ENCODE results near the gene RAD21L1. TPM values are rescaled to one million over a fixed set of nuclear protein-coding genes. Genes with fewer than 3 reads are reported as not detected.

Gene RAD21L1
- total RNA-seq, 4 donors from 2014 or later = 0.39 TPM; not detected in 3

- Histone ChIP-seq H3K27me3 (no peaks in the 10 kb centered on the region), H3K4me1 (peaks cover 0 to 15% (median 0%) of the 10 kb centered on the region in 4 donors), H3K27ac (no peak overlapping the region), H3K9me3 (no peaks in the 10 kb centered on the region), H3K4me3 (no peak overlapping the region), H3K36me3 (no peaks in the 10 kb centered on the region)
- 52 to 72% methylated on average over 5 of the region's 5 CpGs for WGBS, 2 donors
- DNase-seq (ENCODE audit: low spot score in 2 of 2) = no peak
- TF ChIP-seq POLR2A (IDR thresholded peaks at IDR 0.05) = no peak
- TF ChIP-seq EP300 (IDR thresholded peaks at IDR 0.05) = no peak
- TF ChIP-seq CTCF (IDR thresholded peaks at IDR 0.05) = no peak
Measured at GRCh38 chr20:1204113-1204512, 21.7 kb upstream of the RAD21L1 start.

GRCh38 chr20:1204576-1204975, 21.3 kb upstream of the RAD21L1 start:
- no peak for DNase-seq (ENCODE audit: low spot score in 2 of 2)
- no peak for TF ChIP-seq CTCF (IDR thresholded peaks at IDR 0.05)
- TF ChIP-seq EP300 (IDR thresholded peaks at IDR 0.05) = no peak
- TF ChIP-seq POLR2A (IDR thresholded peaks at IDR 0.05) = no peak
- Histone ChIP-seq H3K27ac (no peak overlapping the region), H3K27me3 (no peaks in the 10 kb centered on the region), H3K4me3 (no peak overlapping the region), H3K4me1 (peaks cover 0 to 15% (median 0%) of the 10 kb centered on the region in 4 donors), H3K36me3 (no peaks in the 10 kb centered on the region), H3K9me3 (no peaks in the 10 kb centered on the region)
- 82 to 89% methylated on average over 2 of the region's 2 CpGs for WGBS, 2 donors

- Histone ChIP-seq H3K27ac (no peak overlapping the region), H3K9me3 (no peaks in the 10 kb centered on the region), H3K4me1 (peaks cover 0 to 15% (median 0%) of the 10 kb centered on the region in 4 donors), H3K36me3 (no peaks in the 10 kb centered on the region), H3K27me3 (no peaks in the 10 kb centered on the region), H3K4me3 (no peak overlapping the region)
- WGBS, 2 donors = 89 to 92% methylated on average over 8 of the region's 8 CpGs
- DNase-seq (ENCODE audit: low spot score in 2 of 2) = no peak
- TF ChIP-seq POLR2A (IDR thresholded peaks at IDR 0.05) (no peak), EP300 (IDR thresholded peaks at IDR 0.05) (no peak), CTCF (IDR thresholded peaks at IDR 0.05) (no peak)
Measured at GRCh38 chr20:1205802-1206201, 20.0 kb upstream of the RAD21L1 start.

- no peak overlapping the region for H3K27ac ChIP-seq
- WGBS, 2 donors = 50 to 66% methylated on average over 16 to 19 of the region's 19 CpGs
- peaks cover 0 to 15% (median 0%) of the 10 kb centered on the region in 4 donors for H3K4me1 ChIP-seq
- TF ChIP-seq EP300 (IDR thresholded peaks at IDR 0.05) (no peak), POLR2A (IDR thresholded peaks at IDR 0.05) (no peak), CTCF (IDR thresholded peaks at IDR 0.05) (no peak)
- H3K4me3 ChIP-seq = no peak overlapping the region
- no peaks in the 10 kb centered on the region for H3K27me3 ChIP-seq
- no peaks in the 10 kb centered on the region for H3K36me3 ChIP-seq
- DNase-seq (ENCODE audit: low spot score in 2 of 2) = no peak
- no peaks in the 10 kb centered on the region for H3K9me3 ChIP-seq
Measured at GRCh38 chr20:1206366-1207148, 19.3 kb upstream of the RAD21L1 start.

GRCh38 chr20:1207293-1207878, 18.5 kb upstream of the RAD21L1 start:
- no peak for TF ChIP-seq POLR2A (IDR thresholded peaks at IDR 0.05)
- no peak for TF ChIP-seq CTCF (IDR thresholded peaks at IDR 0.05)
- TF ChIP-seq EP300 (IDR thresholded peaks at IDR 0.05) = no peak
- WGBS, 2 donors = 83 to 89% methylated on average over 3 of the region's 3 CpGs
- H3K4me3 ChIP-seq = no peak overlapping the region
- no peak for DNase-seq (ENCODE audit: low spot score in 2 of 2)
- no peak overlapping the region for H3K27ac ChIP-seq
- peaks cover 0 to 15% (median 0%) of the 10 kb centered on the region in 4 donors for H3K4me1 ChIP-seq
- H3K27me3 ChIP-seq = no peaks in the 10 kb centered on the region
- H3K9me3 ChIP-seq = no peaks in the 10 kb centered on the region
- H3K36me3 ChIP-seq = no peaks in the 10 kb centered on the region
